ENCODE data around the gene VCP.

VCP gene

GRCh38 chr9:35078066-35078465 is 5.6 kb upstream of the VCP start:
- TF ChIP-seq CTCF (IDR thresholded peaks at IDR 0.05; ENCODE audit: extremely low read depth, missing control alignments) = no peak
- no peak for DNase-seq (ENCODE audit: low spot score)

GRCh38 chr9:35076848-35077247 is 4.4 kb upstream of the VCP start:
- DNase-seq (ENCODE audit: low spot score) = no peak
- TF ChIP-seq CTCF (IDR thresholded peaks at IDR 0.05; ENCODE audit: extremely low read depth, missing control alignments) = no peak

DNA sequence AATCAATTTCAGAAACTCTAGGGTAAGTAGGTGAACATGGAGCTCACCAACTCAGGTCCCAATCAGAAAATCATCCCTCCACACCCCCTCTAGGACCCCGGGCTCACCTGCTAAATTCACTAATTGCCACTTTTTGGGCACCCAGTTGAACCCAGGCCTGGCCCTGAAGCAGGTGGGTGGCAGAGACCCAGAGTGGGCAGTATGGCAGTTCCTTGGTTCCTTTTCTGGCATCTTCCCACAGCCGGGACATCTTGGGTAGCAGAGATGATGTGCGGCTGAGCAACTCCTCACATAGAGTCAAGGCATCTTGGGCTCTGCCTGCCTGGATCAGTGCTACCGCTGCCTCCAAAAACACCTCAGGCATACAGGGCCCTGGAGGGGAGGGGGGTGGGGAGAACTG is 2.9 kb upstream of the VCP start:
- TF ChIP-seq CTCF (IDR thresholded peaks at IDR 0.05; ENCODE audit: extremely low read depth, missing control alignments) = no peak
- no peak for DNase-seq (ENCODE audit: low spot score)

GRCh38 chr9:35074791-35075190 is 2.4 kb upstream of the VCP start:
- TF ChIP-seq CTCF (IDR thresholded peaks at IDR 0.05; ENCODE audit: extremely low read depth, missing control alignments) = no peak
- DNase-seq (ENCODE audit: low spot score) = no peak

DNA sequence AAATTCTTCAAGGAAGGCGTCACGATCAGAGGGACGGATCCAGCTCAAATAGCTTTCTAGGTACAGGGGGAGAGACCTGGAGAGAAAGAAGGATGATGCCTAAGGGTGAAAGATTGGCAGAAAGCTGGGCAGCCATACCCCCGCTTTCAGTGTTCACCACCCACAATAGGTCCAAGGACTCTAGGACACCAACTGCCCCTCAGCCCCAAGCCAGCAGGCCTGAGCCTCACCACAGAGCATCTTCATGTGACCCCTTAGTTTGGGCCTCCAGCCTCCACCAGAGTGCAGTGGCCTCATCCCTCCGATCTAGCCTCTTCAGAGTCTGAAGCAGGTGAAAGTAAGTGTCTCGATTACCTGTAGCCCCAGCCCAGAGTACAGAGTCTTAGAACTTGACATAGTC is 1.7 kb upstream of the VCP start:
- no peak for DNase-seq (ENCODE audit: low spot score)
- TF ChIP-seq CTCF (IDR thresholded peaks at IDR 0.05; ENCODE audit: extremely low read depth, missing control alignments) = no peak

DNA sequence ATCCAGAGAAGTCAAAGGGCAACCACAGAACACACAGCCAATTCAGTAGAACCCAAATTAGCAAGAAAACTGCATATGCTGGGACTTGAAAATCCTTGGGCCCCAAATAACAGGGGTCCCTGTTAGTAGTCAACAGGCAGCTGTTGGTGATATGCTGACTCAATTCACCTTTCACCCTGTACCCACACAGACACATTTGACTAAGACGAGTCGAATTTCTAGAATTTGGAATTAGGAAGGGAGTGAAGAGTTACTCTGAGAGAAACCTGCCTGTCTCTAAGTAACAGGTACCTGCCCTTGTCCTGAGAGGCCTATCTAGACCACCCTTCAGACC is 821 bp upstream of the VCP start:
- no peak for DNase-seq (ENCODE audit: low spot score)
- TF ChIP-seq CTCF (IDR thresholded peaks at IDR 0.05; ENCODE audit: extremely low read depth, missing control alignments) = no peak

DNA sequence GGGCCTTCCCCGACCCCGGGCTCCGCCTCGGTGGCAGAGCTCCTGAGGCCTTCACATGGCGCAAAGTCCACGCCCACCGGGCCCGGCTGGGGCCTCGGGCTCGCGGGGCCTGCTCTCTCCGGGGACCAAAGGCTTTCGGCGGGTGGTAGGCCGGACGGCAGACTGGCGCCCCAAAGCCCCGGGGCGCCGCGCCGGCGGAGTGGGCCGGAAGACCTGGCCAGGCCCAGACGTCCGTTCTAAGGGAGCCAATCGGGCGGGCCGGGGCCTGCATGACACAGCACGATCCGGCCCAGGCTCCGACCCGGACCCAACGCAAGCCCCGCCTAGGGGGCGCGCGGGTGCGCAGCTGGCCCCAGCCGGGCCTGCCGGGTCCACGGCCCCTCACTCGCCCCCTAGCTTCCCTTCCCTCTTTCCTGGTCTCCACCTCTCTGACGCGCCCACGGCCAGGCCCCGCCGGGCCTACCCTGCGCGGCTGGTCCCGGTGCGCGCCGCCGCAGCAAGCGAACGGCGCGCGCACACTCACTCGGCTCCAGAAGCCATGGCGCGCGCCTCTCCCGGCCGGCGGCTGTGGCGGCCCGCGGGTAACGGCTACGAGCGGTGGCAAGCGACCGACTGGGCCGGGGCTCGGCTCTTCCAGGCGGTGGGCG is 488 bp downstream of the VCP start:
- peak; percentile 10 for TF ChIP-seq CTCF (IDR thresholded peaks at IDR 0.05; ENCODE audit: extremely low read depth, missing control alignments)
- DNase-seq (ENCODE audit: low spot score) = peak; percentile 91
